Endothelial cell of umbilical vein (primary cell): ENCODE measurements around the gene LMF1. TPM values are rescaled to one million over a fixed set of nuclear protein-coding genes. Genes with fewer than 3 reads are reported as not detected.

ENCODE experiments used
- BruUV-seq: library from RNA; stranded (reverse); fragments of 400-500 nt; replicated peaks from 2 replicates; lab custom pipeline; 2021; lab: Mats Ljungman, UMichigan
- CTCF ChIA-PET: fragments of 300-600, 350-600 bp; sonication (Branson Sonifier 250); formaldehyde crosslinking; loops from one replicate; lab custom pipeline; 2021; ENCODE audit warnings: antibody characterized with exemption, inconsistent platforms; lab: Charles Lee
- POLR2A ChIA-PET: fragments of 300-600, 350-600 bp; sonication (Branson Sonifier 250); formaldehyde crosslinking; loops from one replicate; lab custom pipeline; 2021; ENCODE audit warnings: antibody characterized with exemption, inconsistent platforms; lab: Charles Lee
- DNase-seq: peaks from one replicate; pipeline ENCODE4 v3.0.0-alpha.2; 2011; ENCODE audit warnings: low read depth, low spot score
- FAIRE-seq: peaks from 2 replicates; lab custom pipeline; 2011; peaks lifted over from hg19 to GRCh38; lab: Jason Lieb, UNC
- H2AFZ ChIP-seq: 2 replicates; pipeline ENCODE4 v1.6.0; 2012; ENCODE audit warnings: low read depth, low read length, control low read depth, inconsistent platforms
- H3K27ac ChIP-seq: 2 replicates; pipeline ENCODE4 v1.5.1; 2011; ENCODE audit warnings: low read depth, mild to moderate bottlenecking, control low read depth, low read length, moderate library complexity; ENCODE audit not compliant: insufficient read depth
- H3K27me3 ChIP-seq, 2 experiments: 2 replicates each; pipeline versions ENCODE4 v1.6.0 to v1.6.1; 2011; ENCODE audit warnings: low read length in 2 of 2, mixed read lengths in 1 of 2; ENCODE audit not compliant: control insufficient read depth in 2 of 2, insufficient read depth in 2 of 2
- H3K36me3 ChIP-seq, 2 experiments: 2 replicates in 1 of 2; 3 replicates in 1 of 2; pipeline ENCODE4 v1.5.1; 2011; ENCODE audit warnings: low read length in 2 of 2, mild to moderate bottlenecking in 1 of 2, moderate library complexity in 1 of 2; ENCODE audit not compliant: control insufficient read depth in 2 of 2, insufficient read depth in 2 of 2; ENCODE audit errors: extremely low read depth in 1 of 2
- H3K4me1 ChIP-seq: 3 replicates; pipeline ENCODE4 v1.5.1; 2011; ENCODE audit warnings: mild to moderate bottlenecking, low read length; ENCODE audit not compliant: control insufficient read depth, insufficient read depth; ENCODE audit errors: extremely low read depth
- H3K4me2 ChIP-seq: 2 replicates; pipeline ENCODE4 v1.6.1; 2011; ENCODE audit warnings: low read length, control low read depth, mixed read lengths; ENCODE audit not compliant: insufficient read depth
- H3K4me3 ChIP-seq, 3 experiments: fragments of 200-600 bp in 1 of 3; sonication (generic), shearing (Covaris generic) in 1 of 3; replicated peaks in 1 of 3; 2 replicates each; pipeline ENCODE4 v1.5.1; 2011 to 2016; ENCODE audit warnings: control low read depth in 3 of 3, low read length in 3 of 3, mild to moderate bottlenecking in 2 of 3, inconsistent platforms in 1 of 3, low read depth in 1 of 3, moderate library complexity in 1 of 3; ENCODE audit not compliant: insufficient read depth in 1 of 3
- H3K79me2 ChIP-seq: 2 replicates; pipeline ENCODE4 v1.6.0; 2012; ENCODE audit warnings: low read length, inconsistent platforms; ENCODE audit not compliant: control insufficient read depth, insufficient read depth
- H3K9ac ChIP-seq: replicated peaks from 2 replicates; pipeline ENCODE3; 2011; ENCODE audit warnings: low read length, control low read depth; ENCODE audit not compliant: insufficient read depth; ENCODE audit errors: extremely low read depth
- H3K9me1 ChIP-seq: replicated peaks from 3 replicates; pipeline ENCODE4 v1.6.0; 2011; ENCODE audit warnings: mild to moderate bottlenecking, low read length; ENCODE audit not compliant: control insufficient read depth, insufficient read depth; ENCODE audit errors: extremely low read depth
- H3K9me3 ChIP-seq: replicated peaks from 2 replicates; pipeline ENCODE4 v1.5.1; 2012; ENCODE audit warnings: low read length, inconsistent platforms; ENCODE audit not compliant: control insufficient read depth, insufficient read depth
- H4K20me1 ChIP-seq: replicated peaks from 2 replicates; pipeline ENCODE3; 2011; ENCODE audit warnings: mild to moderate bottlenecking, low read length; ENCODE audit not compliant: control insufficient read depth, insufficient read depth; ENCODE audit errors: extremely low read depth
- EZH2 ChIP-seq: IDR thresholded peaks from 2 replicates; pipeline ENCODE4 v1.6.1; 2012; ENCODE audit warnings: borderline replicate concordance, low read depth, mild to moderate bottlenecking, moderate library complexity, low read length, inconsistent platforms; ENCODE audit not compliant: severe bottlenecking
- FOS ChIP-seq: IDR thresholded peaks from 2 replicates; pipeline ENCODE4 v1.6.1; 2011; ENCODE audit warnings: mild to moderate bottlenecking, low read length, moderate library complexity, borderline replicate concordance; ENCODE audit not compliant: insufficient read depth
- GATA2 ChIP-seq: IDR thresholded peaks from 2 replicates; pipeline ENCODE4 v1.7.0; 2011; ENCODE audit warnings: low read depth, mild to moderate bottlenecking, moderate library complexity, mixed read lengths, low read length; ENCODE audit not compliant: insufficient read length, insufficient read depth
- JUN ChIP-seq: IDR thresholded peaks from 2 replicates; pipeline ENCODE4 v1.6.1; 2011; ENCODE audit warnings: borderline replicate concordance, low read depth; ENCODE audit not compliant: insufficient read length, insufficient read depth
- MYC ChIP-seq: IDR thresholded peaks from one replicate; pipeline ENCODE4 v1.6.1; 2011; ENCODE audit warnings: mild to moderate bottlenecking, low read depth, low read length
- POLR2A ChIP-seq: IDR thresholded peaks from 2 replicates; pipeline ENCODE4 v1.6.1; 2012; ENCODE audit warnings: low read depth, mild to moderate bottlenecking, control low read depth, low read length
- POLR2AphosphoS5 ChIP-seq: IDR thresholded peaks from 2 replicates; pipeline ENCODE4 v1.6.1; 2012; ENCODE audit warnings: low read depth, mild to moderate bottlenecking, control low read depth, low read length, moderate library complexity; ENCODE audit not compliant: insufficient read depth
- dilution Hi-C: fragments of 300-500 bp; cut with MboI; formaldehyde crosslinking; loops from one replicate; pipeline ENCODE4 v1.15.0; 2019; ENCODE audit warnings: low sequenced_read_pairs; ENCODE audit not compliant: extremely low pct_ligation_motif_present
- intact Hi-C: fragments of 100-400 bp; cut with micrococcal nuclease; formaldehyde crosslinking; loops from one replicate; pipeline ENCODE4 v1.10.0; 2022
- polyA plus RNA-seq, 4 experiments: library from polyadenylated mRNA; depleted of rRNA in 3 of 4; stranded (reverse) in 3 of 4; unstranded in 1 of 4; fragments of >200 nt; gene quantifications; 2 replicates each; pipeline versions ENCODE4 v1.2.1 to v1.2.3, GENCODE V29; 2011 to 2012; ENCODE audit warnings: missing spikeins in 1 of 4
- total RNA-seq: library from RNA; stranded (reverse); gene quantifications from 2 replicates; pipeline ENCODE4 v1.2.3, GENCODE V29; 2021
- TF ChIP-seq, protein P1 (sequence below): IDR thresholded peaks from 2 replicates; pipeline ENCODE4 v1.6.1; 2011; ENCODE audit not compliant: insufficient read depth, insufficient read length
- TF ChIP-seq, protein P2 (sequence below), 2 donors: IDR thresholded peaks; 1 replicate in 1 of 2; 2 replicates in 1 of 2; pipeline ENCODE4 v1.5.1; 2011; ENCODE audit warnings: low read length in 2 of 2, mild to moderate bottlenecking in 2 of 2, moderate library complexity in 2 of 2, control low read depth in 1 of 2, inconsistent platforms in 1 of 2, low read depth in 1 of 2; ENCODE audit not compliant: insufficient read depth in 1 of 2; ENCODE audit errors: extremely low read depth in 1 of 2

Gene LMF1
- total and polyA plus RNA-seq, 2 donors (not counting 3 experiments of a cell fraction or from before 2014, with no cell fraction given), result 17.8 TPM

DNA sequence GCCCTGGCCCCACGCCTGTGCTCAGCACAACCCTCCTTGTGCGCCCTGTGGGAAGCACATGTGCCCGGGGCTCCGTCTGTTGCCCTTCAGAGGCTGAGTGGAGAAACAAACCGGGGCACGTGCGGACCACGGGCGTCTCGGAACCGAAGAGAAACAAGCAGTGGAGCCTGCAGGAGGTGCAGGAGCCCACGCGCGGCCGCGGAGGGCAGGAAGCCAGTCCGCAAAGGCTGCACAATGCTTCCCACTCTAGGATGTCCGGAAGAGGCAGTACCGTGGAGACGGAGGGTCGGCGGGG, 94.8 kb downstream of the LMF1 start:
- DNase-seq (no peak), FAIRE-seq (no peak)
- Histone ChIP-seq H3K36me3 (no peaks in the 10 kb centered on the region), H3K27me3 (no peaks in the 10 kb centered on the region), H3K9ac (no peak overlapping the region), H3K9me1 (no peaks in the 10 kb centered on the region), H4K20me1 (no peaks in the 10 kb centered on the region), H3K4me3 (no peak overlapping the region), H2AFZ (no peak overlapping the region), H3K4me1 (no peaks in the 10 kb centered on the region), H3K27ac (no peak overlapping the region), H3K79me2 (no peaks in the 10 kb centered on the region), H3K9me3 (no peaks in the 10 kb centered on the region), H3K4me2 (no peak overlapping the region)
- no TSS peak for BruUV-seq
- ChIA-PET POLR2A (no interaction called here), CTCF (no interaction called here)
- dilution Hi-C loops (no loop called here), intact Hi-C loops (no loop called here)
- TF ChIP-seq POLR2AphosphoS5, result no peak

DNA sequence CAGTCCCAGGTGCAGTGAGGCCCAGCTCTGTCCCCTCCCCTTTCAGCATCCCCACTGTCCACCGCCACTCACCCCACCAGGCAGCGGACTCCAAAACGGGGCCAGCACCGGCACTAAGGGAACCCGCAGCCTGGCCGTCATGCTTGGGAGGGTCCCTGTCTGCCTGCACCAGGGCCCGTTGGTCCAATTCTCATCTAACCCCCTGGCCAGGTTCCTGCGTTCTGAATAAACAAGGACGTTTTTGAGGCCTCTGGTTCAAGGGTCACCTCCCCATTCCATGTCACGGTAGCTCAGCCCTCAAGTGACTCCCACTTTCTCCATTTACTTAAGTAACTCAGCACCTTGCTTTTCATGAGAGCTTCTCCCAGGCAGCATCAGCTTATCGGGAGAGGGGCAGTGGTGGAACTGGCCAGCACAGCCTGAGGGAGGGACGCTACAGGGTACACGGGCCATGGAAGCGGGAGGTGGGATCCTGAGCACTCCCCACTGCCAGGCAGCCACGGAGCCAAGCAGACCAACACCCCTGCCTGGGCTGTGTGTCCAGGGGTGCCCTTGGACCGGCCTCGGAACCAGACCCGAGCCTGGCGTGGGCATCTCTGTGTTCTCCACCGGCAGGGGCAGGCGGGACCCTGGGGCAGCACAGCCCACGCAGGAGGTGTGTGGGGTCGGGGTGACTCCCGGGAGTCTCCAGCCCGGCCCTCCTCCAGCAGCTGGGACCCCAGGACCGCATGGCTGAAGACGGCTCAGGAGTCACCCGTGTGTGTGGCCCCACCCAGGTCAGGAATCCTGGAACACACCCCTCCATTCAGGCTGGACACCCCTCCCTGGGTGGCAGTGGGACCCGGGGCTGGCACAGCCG, 95.4 kb downstream of the LMF1 start:
- intact Hi-C loops (no loop called here), dilution Hi-C loops (no loop called here)
- Histone ChIP-seq H3K27ac (no peak overlapping the region), H3K4me2 (no peak overlapping the region), H4K20me1 (no peaks in the 10 kb centered on the region), H3K27me3 (no peaks in the 10 kb centered on the region), H3K36me3 (no peaks in the 10 kb centered on the region), H2AFZ (no peak overlapping the region), H3K79me2 (no peaks in the 10 kb centered on the region), H3K9me1 (no peaks in the 10 kb centered on the region), H3K9me3 (no peaks in the 10 kb centered on the region), H3K4me1 (no peaks in the 10 kb centered on the region), H3K9ac (no peak overlapping the region), H3K4me3 (no peak overlapping the region)
- DNase-seq (no peak), FAIRE-seq (no peak)
- ChIA-PET POLR2A (interaction anchor here (0.5 kb wide), 1 partner anchor 68 kb away, joined by 4 read pairs; no protein-coding TSS in a partner anchor), CTCF (no interaction called here)
- TF ChIP-seq, protein P1, sequence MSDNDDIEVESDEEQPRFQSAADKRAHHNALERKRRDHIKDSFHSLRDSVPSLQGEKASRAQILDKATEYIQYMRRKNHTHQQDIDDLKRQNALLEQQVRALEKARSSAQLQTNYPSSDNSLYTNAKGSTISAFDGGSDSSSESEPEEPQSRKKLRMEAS, result no peak
- TF ChIP-seq GATA2 (no peak), JUN (no peak), POLR2A (no peak), MYC (no peak), FOS (no peak), POLR2AphosphoS5 (no peak), EZH2 (no peak)
- TF ChIP-seq, protein P2, sequence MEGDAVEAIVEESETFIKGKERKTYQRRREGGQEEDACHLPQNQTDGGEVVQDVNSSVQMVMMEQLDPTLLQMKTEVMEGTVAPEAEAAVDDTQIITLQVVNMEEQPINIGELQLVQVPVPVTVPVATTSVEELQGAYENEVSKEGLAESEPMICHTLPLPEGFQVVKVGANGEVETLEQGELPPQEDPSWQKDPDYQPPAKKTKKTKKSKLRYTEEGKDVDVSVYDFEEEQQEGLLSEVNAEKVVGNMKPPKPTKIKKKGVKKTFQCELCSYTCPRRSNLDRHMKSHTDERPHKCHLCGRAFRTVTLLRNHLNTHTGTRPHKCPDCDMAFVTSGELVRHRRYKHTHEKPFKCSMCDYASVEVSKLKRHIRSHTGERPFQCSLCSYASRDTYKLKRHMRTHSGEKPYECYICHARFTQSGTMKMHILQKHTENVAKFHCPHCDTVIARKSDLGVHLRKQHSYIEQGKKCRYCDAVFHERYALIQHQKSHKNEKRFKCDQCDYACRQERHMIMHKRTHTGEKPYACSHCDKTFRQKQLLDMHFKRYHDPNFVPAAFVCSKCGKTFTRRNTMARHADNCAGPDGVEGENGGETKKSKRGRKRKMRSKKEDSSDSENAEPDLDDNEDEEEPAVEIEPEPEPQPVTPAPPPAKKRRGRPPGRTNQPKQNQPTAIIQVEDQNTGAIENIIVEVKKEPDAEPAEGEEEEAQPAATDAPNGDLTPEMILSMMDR (IDR thresholded peaks at IDR 0.05; ENCODE audit: extremely low read depth in 1 of 2, insufficient read depth in 1 of 2, low read depth in 1 of 2, low read length in 2 of 2), result no peak
- no TSS peak for BruUV-seq
